Activated T-cell treated with anti-CD3 and anti-CD28 coated beads, Interleukin-2, amount 50 U/mL, for 72 hours (primary cell): Measurements from ENCODE around the gene SFXN3. TPM values are rescaled to one million over a fixed set of nuclear protein-coding genes. Genes with fewer than 3 reads are reported as not detected.

Experiments used
- ATAC-seq, 2 donors: fragments of 150-1000 bp; cut with Tn5 transposase; replicated peaks in 1 of 2; 2 replicates each; pipeline ENCODE4 v1.10.0; 2021; ENCODE audit warnings: moderate library complexity in 2 of 2, mild to moderate bottlenecking in 1 of 2
- DNase-seq, 2 donors: peaks; one replicate each; pipeline ENCODE4 v3.0.0; 2021 to 2022; ENCODE audit warnings: mixed read lengths in 1 of 2
- H3K27ac Mint-ChIP-seq: one replicate; pipeline ENCODE4 v1.8.0; 2022; ENCODE audit warnings: mild to moderate bottlenecking, moderate library complexity, mixed read lengths
- H3K27me3 Mint-ChIP-seq: one replicate; pipeline ENCODE4 v1.8.0; 2022; ENCODE audit warnings: low read depth, mixed read lengths
- H3K36me3 Mint-ChIP-seq, 2 donors: one replicate each; pipeline ENCODE4 v1.8.0; 2022; ENCODE audit warnings: mixed read lengths in 2 of 2, mild to moderate bottlenecking in 1 of 2; ENCODE audit not compliant: insufficient read depth in 2 of 2
- H3K4me1 Mint-ChIP-seq: one replicate; pipeline ENCODE4 v1.8.0; 2022; ENCODE audit warnings: low read depth, mixed read lengths
- H3K4me3 Mint-ChIP-seq, 2 donors: one replicate each; pipeline ENCODE4 v1.8.0; 2022; ENCODE audit warnings: mild to moderate bottlenecking in 2 of 2, mixed read lengths in 2 of 2, moderate library complexity in 2 of 2
- H3K9me3 Mint-ChIP-seq, 2 donors: one replicate each; pipeline ENCODE4 v1.8.0; 2022; ENCODE audit warnings: mixed read lengths in 2 of 2
- total RNA-seq, 2 donors: library from RNA; stranded (reverse); gene quantifications; one replicate each; pipeline ENCODE4 v1.2.3, GENCODE V29; 2022

Gene SFXN3
- total RNA-seq, 2 donors from 2014 or later: 23.5 to 24.2 TPM

- no peaks in the 10 kb centered on the region for H3K9me3 Mint-ChIP-seq
- ATAC-seq (no peak), DNase-seq (no peak)
- no peak overlapping the region for H3K4me3 Mint-ChIP-seq
- peaks cover 3% of the 10 kb centered on the region for H3K4me1 Mint-ChIP-seq
- peaks cover 68% of the 10 kb centered on the region for H3K27me3 Mint-ChIP-seq
- no peaks in the 10 kb centered on the region for H3K36me3 Mint-ChIP-seq
- no peak overlapping the region for H3K27ac Mint-ChIP-seq
These were observed 45.6 kb downstream of the SFXN3 start for GRCh38 chr10:101076630-101077029.

DNA sequence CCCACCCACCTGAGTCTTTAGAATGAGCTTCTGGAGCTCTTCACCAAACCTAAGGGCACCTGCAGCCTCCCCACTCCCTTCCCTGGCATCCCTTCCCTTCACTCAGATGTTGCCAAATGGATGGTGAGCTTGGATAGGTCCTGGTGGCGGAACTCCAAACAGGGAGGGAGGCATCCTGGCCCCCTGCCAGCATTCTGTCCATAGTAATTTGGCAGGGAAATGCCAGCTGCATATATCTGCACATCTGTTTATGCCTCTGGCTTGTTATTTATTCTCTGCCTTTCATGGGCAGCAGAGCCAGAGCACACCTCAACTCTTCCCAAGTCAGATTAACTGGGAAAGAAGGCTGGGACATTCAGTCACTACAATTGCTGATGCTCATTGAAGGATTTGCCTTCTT lies 48.8 kb downstream of the SFXN3 start:
- DNase-seq: no peak
- no peaks in the 10 kb centered on the region for H3K9me3 Mint-ChIP-seq
- no peak overlapping the region for H3K4me3 Mint-ChIP-seq
- H3K27ac Mint-ChIP-seq: no peak overlapping the region
- ATAC-seq: no peak
- no peaks in the 10 kb centered on the region for H3K4me1 Mint-ChIP-seq
- peaks cover 44% of the 10 kb centered on the region for H3K27me3 Mint-ChIP-seq
- no peaks in the 10 kb centered on the region for H3K36me3 Mint-ChIP-seq

GRCh38 chr10:101080933-101081931 lies 50.2 kb downstream of the SFXN3 start:
- no peak for DNase-seq
- ATAC-seq: no peak
- H3K27me3 Mint-ChIP-seq: peaks cover 34% of the 10 kb centered on the region

DNA sequence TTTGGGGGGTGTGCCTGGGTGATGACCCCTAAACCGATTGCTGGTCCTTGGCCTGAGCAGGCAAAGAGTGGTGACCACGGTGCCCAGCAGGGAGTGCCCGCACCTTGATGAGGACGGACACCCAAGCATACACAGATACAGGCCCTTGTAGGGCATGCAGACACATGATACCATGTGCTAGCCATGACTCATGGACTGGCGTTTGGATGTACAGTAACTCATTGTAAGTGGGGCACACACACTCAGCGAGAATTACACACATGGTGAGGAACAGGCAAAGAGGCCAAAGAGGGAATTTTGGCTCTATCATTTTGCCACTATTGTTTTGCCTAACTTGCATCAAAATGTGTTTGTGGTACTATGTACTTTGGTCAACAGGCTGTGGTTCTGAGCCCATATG lies 54.8 kb downstream of the SFXN3 start:
- ATAC-seq: no peak

More at GRCh38 chr10:101080933-101081931, 50.2 kb downstream of the SFXN3 start:
- Mint-ChIP-seq H3K4me3 (no peak overlapping the region), H3K9me3 (no peaks in the 10 kb centered on the region), H3K27ac (no peak overlapping the region), H3K36me3 (no peaks in the 10 kb centered on the region), H3K4me1 (no peaks in the 10 kb centered on the region)

DNA sequence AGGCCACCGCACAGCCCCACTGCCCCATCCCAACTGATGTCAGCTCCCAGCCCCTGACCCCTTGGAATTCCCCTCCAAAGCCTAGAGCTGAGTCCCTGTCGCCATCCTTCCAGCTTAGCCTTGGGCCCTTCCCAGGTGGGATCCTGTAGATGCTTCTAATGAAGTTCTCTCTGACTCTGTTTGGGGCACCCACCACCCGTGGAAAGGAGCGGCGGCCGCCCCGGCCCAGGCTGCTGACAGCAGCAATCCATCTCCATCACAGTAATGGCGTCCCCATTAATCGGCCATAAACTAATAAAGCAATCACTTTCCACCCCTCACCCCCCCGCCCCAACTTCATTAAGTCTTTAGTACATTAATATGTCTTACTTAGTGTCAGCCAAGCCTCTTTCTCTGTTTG lies 56.3 kb downstream of the SFXN3 start:
- H3K36me3 Mint-ChIP-seq: no peaks in the 10 kb centered on the region
- ATAC-seq: no peak
- H3K4me1 Mint-ChIP-seq: no peaks in the 10 kb centered on the region
- no peak overlapping the region for H3K27ac Mint-ChIP-seq
- DNase-seq: no peak
- H3K27me3 Mint-ChIP-seq: peaks cover 56% of the 10 kb centered on the region
- H3K9me3 Mint-ChIP-seq: no peaks in the 10 kb centered on the region
- H3K4me3 Mint-ChIP-seq: no peak overlapping the region

More for the DNA sequence above, 54.8 kb downstream of the SFXN3 start:
- Mint-ChIP-seq H3K4me3 (no peak overlapping the region), H3K9me3 (no peaks in the 10 kb centered on the region), H3K27me3 (peaks cover 46% of the 10 kb centered on the region), H3K4me1 (no peaks in the 10 kb centered on the region), H3K36me3 (no peaks in the 10 kb centered on the region), H3K27ac (no peak overlapping the region)
- DNase-seq: no peak

GRCh38 chr10:101087965-101088364 lies 56.9 kb downstream of the SFXN3 start:
- ATAC-seq (no peak), DNase-seq (no peak)
- Mint-ChIP-seq H3K27me3 (peaks cover 62% of the 10 kb centered on the region), H3K36me3 (no peaks in the 10 kb centered on the region), H3K27ac (no peak overlapping the region), H3K4me1 (no peaks in the 10 kb centered on the region), H3K9me3 (no peaks in the 10 kb centered on the region), H3K4me3 (no peak overlapping the region)

- Mint-ChIP-seq H3K27ac (no peak overlapping the region), H3K9me3 (no peaks in the 10 kb centered on the region), H3K4me1 (no peaks in the 10 kb centered on the region), H3K36me3 (no peaks in the 10 kb centered on the region), H3K4me3 (no peak overlapping the region), H3K27me3 (peaks cover 68% of the 10 kb centered on the region)
- no peak for DNase-seq
- no peak for ATAC-seq
These were observed 58.7 kb downstream of the SFXN3 start for GRCh38 chr10:101089520-101090299.

DNA sequence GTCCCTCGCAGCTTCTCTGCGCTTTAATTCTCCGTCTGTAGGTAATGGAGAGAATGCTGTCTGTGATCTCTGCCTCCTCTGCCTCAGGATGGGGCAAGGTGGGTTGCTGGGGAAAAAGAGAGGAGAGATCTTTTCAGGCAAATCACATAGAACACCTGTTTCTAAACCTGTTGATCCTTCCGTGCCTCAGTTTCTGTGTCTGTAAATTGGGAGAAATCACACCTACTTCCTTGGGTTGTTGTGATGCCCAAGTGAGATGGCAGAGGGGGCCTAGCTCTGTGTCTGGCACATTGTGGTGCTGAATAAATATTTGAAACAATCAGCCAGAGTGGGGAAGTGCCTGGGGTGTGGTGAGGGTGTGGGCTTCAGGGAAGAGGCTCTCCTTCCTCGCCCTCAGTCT lies 59.6 kb downstream of the SFXN3 start:
- H3K4me3 Mint-ChIP-seq: no peak overlapping the region
- no peaks in the 10 kb centered on the region for H3K36me3 Mint-ChIP-seq
- ATAC-seq (no peak), DNase-seq (no peak)
- H3K27ac Mint-ChIP-seq: no peak overlapping the region
- H3K27me3 Mint-ChIP-seq: peaks cover 73% of the 10 kb centered on the region
- H3K4me1 Mint-ChIP-seq: no peaks in the 10 kb centered on the region
- H3K9me3 Mint-ChIP-seq: no peaks in the 10 kb centered on the region

Other genes starting within 250 kb of the SFXN3 start
- 10 to 100 TPM; 47.4 to 52.6 TPM for gene SLF2, start 118.3 kb upstream of the SFXN3 start, total RNA-seq
- under 1 TPM; 0.53 to 0.79 TPM for gene SEMA4G, start 61.7 kb upstream of the SFXN3 start, total RNA-seq
- gene MRPL43, start 43.7 kb upstream of the SFXN3 start, total RNA-seq: 10 to 100 TPM; 38.2 to 41.7 TPM
- gene TWNK, start 43.7 kb upstream of the SFXN3 start, total RNA-seq: 10 to 100 TPM; 12.0 to 12.3 TPM
- 10 to 100 TPM; 12.0 to 14.1 TPM for gene LZTS2, start 31.4 kb upstream of the SFXN3 start, total RNA-seq
- under 1 TPM; 0.12 to 0.44 TPM for gene PDZD7, start 105 bp upstream of the SFXN3 start, total RNA-seq
- under 1 TPM; 0.49 to 0.53 TPM for gene KAZALD1, start 30.8 kb downstream of the SFXN3 start, total RNA-seq
- not detected for gene TLX1, start 100.1 kb downstream of the SFXN3 start, total RNA-seq
- not detected for gene LBX1, start 198.2 kb downstream of the SFXN3 start, total RNA-seq